ENCODE data around the gene MED27. TPM values are rescaled to one million over a fixed set of nuclear protein-coding genes. Genes with fewer than 3 reads are reported as not detected.

Gene MED27
- total RNA-seq, 2 donors from 2014 or later: 29.8 to 37.0 TPM

DNA sequence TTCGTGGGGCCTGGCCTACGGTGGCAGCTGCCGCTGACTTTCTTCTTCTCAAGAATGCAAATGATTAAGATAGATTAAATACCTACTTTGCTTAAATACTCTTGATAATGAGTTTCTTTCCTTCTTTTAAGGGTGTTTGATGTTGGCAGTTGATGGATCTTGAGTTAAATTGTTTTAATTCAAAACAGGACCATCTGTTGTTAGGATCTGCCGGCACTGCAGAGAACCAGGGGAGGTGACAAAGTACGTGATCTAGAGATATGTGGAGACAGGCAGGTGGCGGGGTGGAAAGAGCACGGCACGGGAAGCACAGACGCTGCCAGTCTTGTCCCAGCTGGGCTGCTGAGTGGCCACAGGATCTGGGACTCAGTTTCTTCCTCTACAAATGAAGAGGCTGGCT is 37.9 kb downstream of the MED27 start:
- no peak overlapping the region for H3K4me3 Mint-ChIP-seq
- H3K9me3 Mint-ChIP-seq: no peaks in the 10 kb centered on the region
- H3K4me1 ChIP-seq (ENCODE audit: control insufficient read depth, insufficient read depth, low read length): no peaks in the 10 kb centered on the region
- H3K27me3 ChIP-seq (ENCODE audit: control insufficient read depth, insufficient read depth, low read length, poor library complexity, severe bottlenecking): no peaks in the 10 kb centered on the region
- H3K27me3 Mint-ChIP-seq (ENCODE audit: insufficient read depth): no peaks in the 10 kb centered on the region
- TF ChIP-seq, protein P1, sequence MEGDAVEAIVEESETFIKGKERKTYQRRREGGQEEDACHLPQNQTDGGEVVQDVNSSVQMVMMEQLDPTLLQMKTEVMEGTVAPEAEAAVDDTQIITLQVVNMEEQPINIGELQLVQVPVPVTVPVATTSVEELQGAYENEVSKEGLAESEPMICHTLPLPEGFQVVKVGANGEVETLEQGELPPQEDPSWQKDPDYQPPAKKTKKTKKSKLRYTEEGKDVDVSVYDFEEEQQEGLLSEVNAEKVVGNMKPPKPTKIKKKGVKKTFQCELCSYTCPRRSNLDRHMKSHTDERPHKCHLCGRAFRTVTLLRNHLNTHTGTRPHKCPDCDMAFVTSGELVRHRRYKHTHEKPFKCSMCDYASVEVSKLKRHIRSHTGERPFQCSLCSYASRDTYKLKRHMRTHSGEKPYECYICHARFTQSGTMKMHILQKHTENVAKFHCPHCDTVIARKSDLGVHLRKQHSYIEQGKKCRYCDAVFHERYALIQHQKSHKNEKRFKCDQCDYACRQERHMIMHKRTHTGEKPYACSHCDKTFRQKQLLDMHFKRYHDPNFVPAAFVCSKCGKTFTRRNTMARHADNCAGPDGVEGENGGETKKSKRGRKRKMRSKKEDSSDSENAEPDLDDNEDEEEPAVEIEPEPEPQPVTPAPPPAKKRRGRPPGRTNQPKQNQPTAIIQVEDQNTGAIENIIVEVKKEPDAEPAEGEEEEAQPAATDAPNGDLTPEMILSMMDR (conservative IDR thresholded peaks at IDR 0.05): no peak
- H3K4me3 ChIP-seq (ENCODE audit: low read length): no peak overlapping the region
- peaks cover 16% of the 10 kb centered on the region for H3K4me1 Mint-ChIP-seq
- H3K9ac ChIP-seq (ENCODE audit: extremely low read depth, low read length, poor library complexity, severe bottlenecking): no peak overlapping the region
- H3K36me3 ChIP-seq (ENCODE audit: control insufficient read depth, insufficient read depth, low read length): no peaks in the 10 kb centered on the region
- no peak for DNase-seq
- no peaks in the 10 kb centered on the region for H3K9me3 ChIP-seq (ENCODE audit: control insufficient read depth, low read length)
- H3K36me3 Mint-ChIP-seq (ENCODE audit: low read depth): no peaks in the 10 kb centered on the region
- H3K27ac ChIP-seq (ENCODE audit: low read depth, low read length): no peak overlapping the region
- H3K27ac Mint-ChIP-seq: no peak overlapping the region
- 96 to 100% methylated on average over 1 to 9 of the region's 9 CpGs for WGBS, 2 experiments (ENCODE audit: insufficient coverage in 1 of 2, insufficient read length in 1 of 2)

DNA sequence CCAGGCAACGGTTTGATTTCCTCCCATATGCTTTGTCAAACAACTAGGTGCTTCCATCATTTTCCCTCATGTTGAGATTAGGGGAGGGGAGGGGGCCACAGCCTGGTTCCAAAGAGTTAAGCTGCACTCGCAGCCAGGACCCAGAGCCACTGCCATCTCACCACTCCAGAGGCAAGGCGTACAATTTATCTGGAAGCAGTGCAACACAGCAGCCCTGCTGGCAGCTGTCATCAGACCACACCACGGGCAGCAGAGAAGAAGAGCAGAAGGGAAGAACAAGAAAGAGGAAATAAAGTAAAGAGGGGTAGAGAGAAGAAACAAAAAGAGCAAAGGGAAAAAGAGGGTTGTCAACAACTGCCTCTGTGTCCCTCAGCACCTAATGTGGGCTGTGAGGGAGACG is 38.9 kb downstream of the MED27 start:
- no peak overlapping the region for H3K27ac ChIP-seq (ENCODE audit: low read depth, low read length)
- H3K4me3 ChIP-seq (ENCODE audit: low read length): no peak overlapping the region

DNA sequence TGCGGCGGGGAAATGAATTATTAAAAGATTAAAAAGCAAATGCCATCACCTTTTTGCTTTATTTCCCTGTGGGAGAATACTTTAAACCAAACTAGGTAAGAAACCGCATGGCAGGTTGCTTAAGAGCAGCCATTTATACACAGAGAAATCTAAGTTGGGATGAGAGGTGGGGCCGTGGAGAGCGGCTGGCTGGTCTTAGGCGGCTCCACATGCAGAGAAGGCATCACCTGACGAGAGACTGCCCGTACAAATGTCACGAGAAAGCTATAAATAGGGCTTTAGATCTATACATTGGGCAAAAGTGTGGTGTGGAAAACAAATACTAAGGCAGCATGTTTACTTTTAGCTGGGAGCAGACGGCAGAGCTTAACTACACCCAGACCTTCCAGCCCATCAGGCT is 39.4 kb downstream of the MED27 start:
- H3K27ac Mint-ChIP-seq: no peak overlapping the region
- H3K27ac ChIP-seq (ENCODE audit: low read depth, low read length): no peak overlapping the region
- H3K4me1 Mint-ChIP-seq: peaks cover 10% of the 10 kb centered on the region
- no peaks in the 10 kb centered on the region for H3K9me3 Mint-ChIP-seq
- no peak overlapping the region for H3K4me3 ChIP-seq (ENCODE audit: low read length)
- TF ChIP-seq, protein P1 (conservative IDR thresholded peaks at IDR 0.05): no peak
- H3K9ac ChIP-seq (ENCODE audit: extremely low read depth, low read length, poor library complexity, severe bottlenecking): no peak overlapping the region
- no peaks in the 10 kb centered on the region for H3K27me3 ChIP-seq (ENCODE audit: control insufficient read depth, insufficient read depth, low read length, poor library complexity, severe bottlenecking)
- 80 to 94% methylated on average over 4 to 10 of the region's 10 CpGs for WGBS, 2 experiments (ENCODE audit: insufficient coverage in 1 of 2, insufficient read length in 1 of 2)
- no peak for DNase-seq
- H3K9me3 ChIP-seq (ENCODE audit: control insufficient read depth, low read length): no peaks in the 10 kb centered on the region
- no peaks in the 10 kb centered on the region for H3K4me1 ChIP-seq (ENCODE audit: control insufficient read depth, insufficient read depth, low read length)
- no peaks in the 10 kb centered on the region for H3K36me3 ChIP-seq (ENCODE audit: control insufficient read depth, insufficient read depth, low read length)
- no peaks in the 10 kb centered on the region for H3K27me3 Mint-ChIP-seq (ENCODE audit: insufficient read depth)
- no peaks in the 10 kb centered on the region for H3K36me3 Mint-ChIP-seq (ENCODE audit: low read depth)
- no peak overlapping the region for H3K4me3 Mint-ChIP-seq

More for the DNA sequence above, 38.9 kb downstream of the MED27 start:
- Mint-ChIP-seq H3K4me3 (no peak overlapping the region), H3K36me3 (ENCODE audit: low read depth) (no peaks in the 10 kb centered on the region), H3K4me1 (peaks cover 10% of the 10 kb centered on the region), H3K9me3 (no peaks in the 10 kb centered on the region), H3K27ac (no peak overlapping the region), H3K27me3 (ENCODE audit: insufficient read depth) (no peaks in the 10 kb centered on the region)
- Histone ChIP-seq H3K9ac (ENCODE audit: extremely low read depth, low read length, poor library complexity, severe bottlenecking) (no peak overlapping the region), H3K27me3 (ENCODE audit: control insufficient read depth, insufficient read depth, low read length, poor library complexity, severe bottlenecking) (no peaks in the 10 kb centered on the region), H3K9me3 (ENCODE audit: control insufficient read depth, low read length) (no peaks in the 10 kb centered on the region), H3K4me1 (ENCODE audit: control insufficient read depth, insufficient read depth, low read length) (no peaks in the 10 kb centered on the region), H3K36me3 (ENCODE audit: control insufficient read depth, insufficient read depth, low read length) (no peaks in the 10 kb centered on the region)
- no peak for DNase-seq
- TF ChIP-seq, protein P1 (conservative IDR thresholded peaks at IDR 0.05): no peak
- WGBS, 2 experiments (ENCODE audit: insufficient coverage in 1 of 2, insufficient read length in 1 of 2): 91 to 96% methylated on average over 3 to 5 of the region's 5 CpGs

Measured in endodermal cell (in vitro differentiated cells).